Retina (tissue), 1 donor: ENCODE measurements around the gene PRRC2B.
"Not testable (repeated sequence)": the region's sequence is repeated elsewhere in the genome, so short reads cannot be mapped to it uniquely, and the experiment has no call there.

ENCODE experiments used
- DNase-seq: peaks from one replicate; pipeline ENCODE4 v3.0.0-alpha.2; 2016

PRRC2B gene

GRCh38 chr9:131491001-131491710 is 97.3 kb downstream of the PRRC2B start:
- DNase-seq, result no peak

GRCh38 chr9:131492070-131492469 is 98.2 kb downstream of the PRRC2B start:
- no peak for DNase-seq

- no peak for DNase-seq
These were observed 100.5 kb downstream of the PRRC2B start for GRCh38 chr9:131494296-131494870.

GRCh38 chr9:131495785-131496184 is 101.9 kb downstream of the PRRC2B start:
- no peak for DNase-seq

- DNase-seq, result no peak
These were observed 103.0 kb downstream of the PRRC2B start for GRCh38 chr9:131496844-131497405.

- DNase-seq, result no peak
These were observed 105.4 kb downstream of the PRRC2B start for GRCh38 chr9:131499254-131499767.

GRCh38 chr9:131500377-131500776 is 106.5 kb downstream of the PRRC2B start:
- no peak for DNase-seq

- DNase-seq, result no peak
These were observed 107.2 kb downstream of the PRRC2B start for GRCh38 chr9:131500939-131501541.

GRCh38 chr9:131502781-131503625 is 109.1 kb downstream of the PRRC2B start, which contains the start of gene POMT1:
TSS of gene POMT1 (plus strand) at chr9:131502918. CDS start at chr9:131504219, 1,301 bp downstream.
- peak; percentile 95 for DNase-seq

- DNase-seq, result peak; percentile 38
These were observed 110.0 kb downstream of the PRRC2B start for GRCh38 chr9:131503626-131504465.

GRCh38 chr9:131505012-131505411 is 111.1 kb downstream of the PRRC2B start:
- DNase-seq, result no peak

GRCh38 chr9:131511416-131511815 is 117.5 kb downstream of the PRRC2B start:
- DNase-seq, result no peak

- DNase-seq, result no peak
These were observed 118.0 kb downstream of the PRRC2B start for GRCh38 chr9:131511880-131512279.

- DNase-seq, result no peak
These were observed 119.3 kb downstream of the PRRC2B start for GRCh38 chr9:131513177-131513576.

- DNase-seq, result not testable (repeated sequence)
These were observed 121.7 kb downstream of the PRRC2B start for GRCh38 chr9:131515559-131516031.

- DNase-seq, result no peak
These were observed 122.2 kb downstream of the PRRC2B start for GRCh38 chr9:131516100-131516499.

- no peak for DNase-seq
These were observed 123.0 kb downstream of the PRRC2B start for GRCh38 chr9:131516930-131517329.

- no peak for DNase-seq
These were observed 123.9 kb downstream of the PRRC2B start for GRCh38 chr9:131517761-131518190.

- no peak for DNase-seq
These were observed 124.7 kb downstream of the PRRC2B start for GRCh38 chr9:131518553-131518952.

- DNase-seq, result no peak
These were observed 126.6 kb downstream of the PRRC2B start for GRCh38 chr9:131520503-131520902.

GRCh38 chr9:131521203-131521602 is 127.3 kb downstream of the PRRC2B start:
- DNase-seq, result no peak
